HG03439 (cell line): ENCODE data around the gene KIAA0930.
A peak's percentile ranks its signal among the peaks of the same experiment; 100 is the strongest.

Experiments
- ATAC-seq: cut with Tn5 transposase; IDR thresholded peaks from one replicate; pipeline ENCODE4 v1.9.1; 2021; ENCODE audit warnings: mild to moderate bottlenecking, moderate library complexity; ENCODE audit not compliant: unreplicated experiment

KIAA0930 gene

GRCh38 chr22:45238957-45239680 is 1.6 kb downstream of the KIAA0930 start:
- no peak for ATAC-seq

GRCh38 chr22:45238076-45238956 is 2.4 kb downstream of the KIAA0930 start:
- ATAC-seq = no peak

DNA sequence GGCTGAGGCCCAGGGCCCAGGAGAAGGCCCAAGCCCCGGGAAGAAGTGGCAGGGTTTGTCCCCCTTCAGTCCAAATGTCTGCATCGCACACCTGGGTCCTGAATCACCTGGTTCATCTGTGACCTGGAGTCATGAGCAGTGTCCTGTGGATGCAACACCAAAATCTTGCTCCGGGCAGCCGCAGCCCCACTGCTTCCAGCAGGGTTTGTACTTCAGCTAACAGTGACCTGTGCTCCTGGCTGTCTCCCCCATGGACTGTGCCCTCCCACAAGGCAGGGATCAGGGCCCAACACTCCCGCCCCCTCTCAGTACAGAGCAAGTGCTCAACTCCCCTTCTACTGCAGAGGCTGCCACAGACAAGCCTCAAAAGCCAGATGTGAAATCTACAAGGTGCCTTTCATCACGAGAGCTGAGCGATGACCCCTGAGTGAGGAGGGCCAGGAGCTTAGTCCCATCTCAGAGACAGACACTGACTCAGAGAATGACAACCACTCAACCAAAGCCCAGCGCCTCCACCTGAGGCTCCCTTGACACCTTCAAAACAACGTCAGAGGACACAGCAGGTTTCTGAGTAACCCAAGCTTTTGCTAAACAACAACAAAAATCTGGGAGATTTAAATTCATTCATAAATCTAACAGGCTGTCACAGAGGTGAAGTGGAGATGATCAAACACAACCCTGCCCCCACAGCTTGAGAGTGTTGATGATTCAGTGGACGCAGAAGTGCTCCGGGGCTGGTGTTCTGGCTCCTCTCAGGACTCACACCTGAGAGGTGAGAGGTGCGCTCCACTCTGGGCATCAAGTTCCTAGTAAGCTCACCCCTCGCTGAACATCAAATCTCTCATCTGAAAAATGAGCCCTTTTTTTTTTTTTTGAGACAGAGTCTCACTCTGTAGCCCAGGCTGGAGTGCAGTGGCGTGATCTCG is 3.4 kb downstream of the KIAA0930 start:
- ATAC-seq = no peak

- ATAC-seq = peak; percentile 5
Measured at GRCh38 chr22:45235851-45236342, 4.8 kb downstream of the KIAA0930 start.

GRCh38 chr22:45235101-45235777 is 5.5 kb downstream of the KIAA0930 start:
- ATAC-seq = peak; percentile 74

DNA sequence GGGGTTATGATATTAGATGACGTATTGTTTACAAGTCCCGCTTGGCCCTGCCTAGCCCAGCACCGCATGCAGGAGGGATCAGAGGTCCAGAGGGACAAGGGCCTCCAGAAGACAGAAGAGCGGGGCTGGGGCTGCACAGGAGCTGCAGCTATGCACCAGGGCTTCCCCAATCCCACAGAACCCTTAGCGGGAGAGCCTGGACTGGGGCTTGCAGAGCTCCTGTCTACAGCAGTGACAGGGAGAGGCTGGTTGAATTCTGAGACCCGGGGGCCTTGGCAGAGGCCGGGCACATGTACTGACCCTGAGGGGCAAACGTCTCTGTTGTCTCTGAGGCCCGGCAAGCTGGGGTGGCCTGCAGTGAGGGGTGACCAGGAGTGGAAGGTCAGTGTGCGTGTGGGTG is 6.9 kb downstream of the KIAA0930 start:
- no peak for ATAC-seq

DNA sequence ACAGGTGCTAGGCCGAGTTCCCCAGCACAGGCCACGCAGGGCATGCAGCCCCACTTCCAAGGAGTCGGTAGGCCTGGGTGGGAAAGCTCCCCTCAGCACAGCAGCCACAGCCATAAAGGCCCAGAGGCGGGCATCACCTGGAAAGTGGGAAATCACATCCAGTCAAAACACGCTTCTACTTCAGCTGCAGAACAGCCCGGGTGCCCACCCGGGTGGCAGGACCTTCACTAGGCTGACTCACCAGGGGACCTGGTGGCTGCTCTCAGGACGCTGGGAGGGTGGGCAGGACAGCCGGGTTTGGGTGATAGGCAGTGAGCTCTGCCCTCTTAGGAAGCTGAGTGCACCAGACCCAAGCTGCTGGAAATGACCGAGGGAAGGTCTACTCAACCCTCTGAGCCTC is 7.3 kb downstream of the KIAA0930 start:
- no peak for ATAC-seq

- no peak for ATAC-seq
Measured at GRCh38 chr22:45231293-45231692, 9.4 kb downstream of the KIAA0930 start.

DNA sequence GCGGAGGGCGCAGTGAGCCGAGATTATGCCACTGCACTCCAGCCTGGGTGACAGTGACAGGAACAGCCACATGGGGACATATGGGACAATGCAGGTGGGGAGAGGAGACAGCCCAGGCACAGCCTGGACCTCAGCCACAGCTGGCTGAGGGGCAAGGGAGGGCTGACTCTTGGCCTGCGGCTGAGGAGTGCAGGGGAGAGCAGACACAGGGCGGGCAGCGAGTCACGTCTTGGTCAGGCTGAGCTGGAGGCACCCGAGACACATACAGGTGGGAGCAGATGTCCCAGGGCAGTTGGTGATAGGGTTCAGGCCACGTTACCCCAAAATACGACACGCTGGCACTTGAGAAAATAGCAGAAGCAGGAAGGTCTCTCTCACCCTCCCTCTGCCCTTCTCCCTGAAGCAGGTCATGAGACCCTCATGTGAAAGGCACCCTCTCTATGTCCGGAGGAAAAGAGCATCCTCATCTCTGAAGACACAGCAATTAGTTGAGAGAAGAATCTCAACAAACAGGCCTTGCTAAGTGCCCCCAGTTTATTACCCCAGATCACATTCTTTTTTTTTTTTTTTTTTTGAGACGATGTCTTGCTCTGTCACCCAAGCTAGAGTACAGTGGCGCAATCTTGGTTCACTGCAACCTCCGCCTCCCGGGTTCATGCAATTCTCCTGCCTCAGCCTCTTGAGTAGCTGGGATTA is 10.5 kb downstream of the KIAA0930 start:
- no peak for ATAC-seq

- ATAC-seq = no peak
Measured at GRCh38 chr22:45229181-45229580, 11.5 kb downstream of the KIAA0930 start.

GRCh38 chr22:45228401-45228754 is 12.3 kb downstream of the KIAA0930 start:
- no peak for ATAC-seq

GRCh38 chr22:45227645-45228400 is 12.9 kb downstream of the KIAA0930 start:
- ATAC-seq = no peak

DNA sequence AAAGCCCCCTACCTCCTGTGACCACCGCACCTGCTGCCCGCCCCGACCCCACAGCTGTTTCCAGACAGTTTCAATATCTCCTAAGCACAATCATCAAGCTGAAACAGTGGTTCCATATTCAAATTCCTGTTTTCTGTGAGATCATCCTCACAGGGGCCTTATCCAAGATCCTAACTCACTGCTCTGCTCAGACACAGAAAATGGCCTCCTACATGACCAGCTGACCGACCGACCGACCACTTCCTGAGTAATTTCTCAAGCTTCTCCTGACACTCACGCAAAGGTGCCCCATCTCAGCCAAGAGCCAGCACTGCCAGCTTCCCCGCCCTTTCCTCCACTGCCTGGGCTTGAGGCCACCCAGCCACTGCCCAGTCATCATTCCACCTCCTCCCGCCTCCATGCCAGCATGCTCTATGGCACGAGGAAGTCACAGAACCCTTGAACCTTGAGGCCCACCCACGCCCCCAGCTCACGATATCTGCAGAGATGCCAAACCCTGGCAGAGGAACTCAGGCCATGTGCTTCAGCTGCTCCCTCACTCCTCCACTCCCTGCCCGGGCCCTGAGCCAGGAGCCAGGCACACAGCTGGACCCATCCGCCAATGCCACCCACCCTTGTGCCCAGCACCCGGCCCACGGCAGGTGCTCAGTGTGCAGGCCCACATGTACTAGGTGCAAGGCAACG is 14.0 kb downstream of the KIAA0930 start:
- no peak for ATAC-seq

DNA sequence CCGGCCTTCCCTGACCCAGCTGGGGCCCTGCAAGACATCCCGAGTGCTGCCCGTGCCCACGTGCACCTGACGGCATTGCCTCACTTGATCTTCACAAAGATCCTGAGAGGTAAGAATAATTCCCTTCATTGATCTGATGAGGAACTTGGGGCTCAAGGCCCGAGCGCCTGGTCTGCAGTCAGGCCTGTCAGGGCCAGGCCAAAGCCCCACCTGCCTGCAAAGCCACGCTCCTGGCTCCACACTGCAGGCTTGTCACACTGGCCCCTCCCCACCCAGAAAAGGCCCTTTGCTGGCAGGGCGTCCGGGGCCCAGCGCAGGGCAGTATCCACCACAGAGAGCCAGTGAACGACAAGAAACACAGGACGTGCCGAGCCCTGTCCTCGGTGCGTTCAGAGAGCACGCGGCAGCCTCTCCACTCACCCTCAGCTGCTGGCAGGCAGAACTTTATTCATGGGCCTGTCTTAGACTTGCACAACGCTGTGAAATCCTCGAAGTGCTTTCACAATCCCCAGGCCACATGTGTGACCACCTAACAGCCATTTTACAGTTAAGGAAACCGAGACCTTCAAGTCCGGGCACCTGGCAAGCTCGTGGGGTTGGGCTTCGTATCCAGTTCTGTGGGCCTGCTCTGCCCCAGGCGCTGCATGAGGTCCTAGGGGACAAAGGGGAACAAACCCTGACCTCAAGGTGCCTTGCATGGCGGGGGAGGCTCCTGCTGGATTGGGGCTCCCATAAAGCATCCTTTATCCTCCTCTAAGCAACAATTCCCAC is 14.8 kb downstream of the KIAA0930 start:
- no peak for ATAC-seq

GRCh38 chr22:45224988-45225731 is 15.5 kb downstream of the KIAA0930 start:
- no peak for ATAC-seq

DNA sequence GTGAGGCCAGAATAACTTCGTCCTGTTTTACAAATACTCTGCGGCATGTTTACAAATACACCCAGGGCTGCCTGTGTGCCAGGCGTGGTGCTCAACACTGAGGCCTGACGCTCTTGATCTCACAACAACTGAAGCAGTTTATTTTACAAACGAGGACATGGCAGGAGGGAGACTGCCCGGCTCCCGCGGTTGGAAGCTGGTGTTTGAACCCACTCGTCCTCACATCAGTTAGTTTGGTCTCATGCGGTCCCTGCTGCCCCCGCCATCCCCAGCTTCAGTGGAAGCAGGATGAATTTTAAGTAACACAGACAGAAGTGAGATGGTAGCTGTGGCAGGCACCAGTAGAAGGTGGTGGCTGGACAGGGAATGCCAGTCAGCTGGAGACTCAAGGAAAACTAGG is 16.4 kb downstream of the KIAA0930 start:
- no peak for ATAC-seq
